B cell (primary cell): ENCODE data around the gene DPM2. TPM values are rescaled to one million over a fixed set of nuclear protein-coding genes. Genes with fewer than 3 reads are reported as not detected.

Experiments
- ATAC-seq: fragments of 200-7000 bp; cut with Tn5 transposase; one replicate; pipeline ENCODE4 v1.10.0; 2021; ENCODE audit warnings: low read depth, mild to moderate bottlenecking, moderate number of reproducible peaks, moderate library complexity
- CTCF ChIA-PET: fragments of 350-600 bp; sonication (Branson Sonifier 250); formaldehyde crosslinking; loops from one replicate; lab custom pipeline; 2021; ENCODE audit warnings: antibody characterized with exemption, inconsistent platforms; lab: Charles Lee
- POLR2A ChIA-PET: fragments of 350-600 bp; sonication (Branson Sonifier 250); formaldehyde crosslinking; loops from one replicate; lab custom pipeline; 2021; ENCODE audit warnings: antibody characterized with exemption; lab: Charles Lee
- DNase-seq: peaks from one replicate; pipeline ENCODE4 v3.0.0; 2013
- H2AFZ ChIP-seq: 2 replicates; pipeline ENCODE4 v1.6.1; 2012; ENCODE audit warnings: mild to moderate bottlenecking, low read depth, low read length; ENCODE audit not compliant: insufficient read depth, poor library complexity, severe bottlenecking
- H3K27ac ChIP-seq, 2 donors: 1 replicate in 1 of 2; 2 replicates in 1 of 2; pipeline ENCODE4 v1.5.1; 2012 to 2013; ENCODE audit warnings: low read length in 2 of 2, mild to moderate bottlenecking in 2 of 2, moderate library complexity in 1 of 2
- H3K27me3 ChIP-seq, 4 experiments: fragments of 200-600 bp in 1 of 4; sonication (generic) in 1 of 4; replicated peaks in 1 of 4; 1 replicate in 2 of 4; 2 replicates in 2 of 4; pipeline versions ENCODE4 v1.6.1 to v1.7.0; 2013 to 2016; ENCODE audit warnings: low read length in 3 of 4, mild to moderate bottlenecking in 2 of 4, mixed read lengths in 1 of 4, moderate library complexity in 1 of 4; ENCODE audit not compliant: insufficient read depth in 4 of 4, control insufficient read depth in 3 of 4; ENCODE audit errors: control extremely low read depth in 1 of 4
- H3K36me3 ChIP-seq, 2 experiments: replicated peaks in 1 of 2; 1 replicate in 1 of 2; 2 replicates in 1 of 2; pipeline versions ENCODE4 v1.6.1 to v1.7.1; 2013; ENCODE audit warnings: low read length in 1 of 2; ENCODE audit not compliant: insufficient read depth in 2 of 2, control insufficient read depth in 1 of 2; ENCODE audit errors: control extremely low read depth in 1 of 2, extremely low read depth in 1 of 2
- H3K4me1 ChIP-seq, 2 donors: fragments of 200-600 bp in 1 of 2; sonication (generic) in 1 of 2; 1 replicate in 1 of 2; 2 replicates in 1 of 2; pipeline versions ENCODE4 v1.5.1 to v1.6.1; 2013 to 2017; ENCODE audit warnings: low read length in 2 of 2; ENCODE audit not compliant: control insufficient read depth in 2 of 2, insufficient read depth in 2 of 2
- H3K4me2 ChIP-seq: replicated peaks from 2 replicates; pipeline ENCODE3; 2012; ENCODE audit warnings: mild to moderate bottlenecking, low read depth, low read length; ENCODE audit not compliant: poor library complexity, severe bottlenecking
- H3K4me3 ChIP-seq, 5 experiments: fragments of 200-600 bp in 1 of 5; sonication (generic) in 1 of 5; 1 replicate in 3 of 5; 2 replicates in 2 of 5; pipeline versions ENCODE4 v1.5.1 to v1.7.0; 2011 to 2016; ENCODE audit warnings: low read length in 4 of 5, mild to moderate bottlenecking in 4 of 5, low read depth in 2 of 5, control low read depth in 1 of 5, moderate library complexity in 1 of 5; ENCODE audit not compliant: insufficient read depth in 1 of 5; ENCODE audit errors: control extremely low read depth in 1 of 5, extremely low read depth in 1 of 5
- H3K79me2 ChIP-seq: fragments of 200-600 bp; sonication (generic); one replicate; pipeline ENCODE4 v1.6.0; 2016; ENCODE audit warnings: low read length; ENCODE audit not compliant: control insufficient read depth, insufficient read depth
- H3K9ac ChIP-seq: fragments of 200-600 bp; sonication (generic); 2 replicates; pipeline ENCODE4 v1.6.1; 2017; ENCODE audit warnings: mild to moderate bottlenecking, low read length, moderate library complexity
- H3K9me3 ChIP-seq, 3 donors: one replicate each; pipeline versions ENCODE4 v1.6.1 to v1.7.1; 2013; ENCODE audit warnings: low read length in 2 of 3; ENCODE audit not compliant: control insufficient read depth in 2 of 3, insufficient read depth in 1 of 3; ENCODE audit errors: control extremely low read depth in 1 of 3
- H4K20me1 ChIP-seq: 2 replicates; pipeline ENCODE4 v1.6.0; 2012; ENCODE audit warnings: mild to moderate bottlenecking, low read length; ENCODE audit not compliant: insufficient read depth, control insufficient read depth, poor library complexity, severe bottlenecking
- H3K27ac Mint-ChIP-seq: one replicate; pipeline ENCODE4 v1.8.0; 2021; ENCODE audit warnings: mixed read lengths
- H3K27me3 Mint-ChIP-seq: one replicate; pipeline ENCODE4 v1.8.0; 2021; ENCODE audit warnings: mixed read lengths
- H3K4me1 Mint-ChIP-seq: one replicate; pipeline ENCODE4 v1.8.0; 2021; ENCODE audit warnings: mixed read lengths
- H3K4me3 Mint-ChIP-seq: one replicate; pipeline ENCODE4 v1.8.0; 2021; ENCODE audit warnings: mixed read lengths
- H3K9me3 Mint-ChIP-seq: one replicate; pipeline ENCODE4 v1.8.0; 2022; ENCODE audit warnings: mixed read lengths; ENCODE audit not compliant: insufficient read depth
- CTCF ChIP-seq: fragments of 200-600 bp; IDR thresholded peaks from one replicate; pipeline ENCODE4 v1.8.0; 2022; ENCODE audit warnings: antibody characterized with exemption, mild to moderate bottlenecking
- EZH2 ChIP-seq: IDR thresholded peaks from 2 replicates; pipeline ENCODE4 v1.6.1; 2012; ENCODE audit warnings: borderline replicate concordance, low read depth, mild to moderate bottlenecking, moderate library complexity, low read length; ENCODE audit not compliant: insufficient read depth, poor library complexity, severe bottlenecking
- WGBS: methylation state at CpG from one replicate; pipeline ENCODE4 v1.1.5; 2013; ENCODE audit warnings: missing lambda C conversion rate; ENCODE audit not compliant: insufficient coverage; 5-methylcytosine and 5-hydroxymethylcytosine counted together
- intact Hi-C: fragments of 100-400 bp; cut with micrococcal nuclease; formaldehyde crosslinking; loops from one replicate; pipeline ENCODE4 v1.10.0; 2022
- polyA plus RNA-seq: library from polyadenylated mRNA; depleted of rRNA; stranded (reverse); fragments of >200 nt; gene quantifications from 2 replicates; pipeline ENCODE4 v1.2.3, GENCODE V29; 2012
- total RNA-seq, 2 donors: library from RNA; stranded (reverse); fragments of 120-200 nt in 1 of 2; gene quantifications; 1 replicate in 1 of 2; 2 replicates in 1 of 2; pipeline versions ENCODE4 v1.2.3 to v1.2.4, GENCODE V29; 2013 to 2022

The DPM2 gene
- total and polyA plus RNA-seq, 2 donors (not counting 1 experiment from before 2014, with no cell fraction given): 34.1 to 42.9 TPM

GRCh38 chr9:127915325-127915752 lies 22.3 kb downstream of the DPM2 start:
- Histone ChIP-seq H3K36me3 (peaks cover 0 to 37% of the 10 kb centered on the region in 2 experiments), H3K9me3 (no peaks in the 10 kb centered on the region), H3K4me3 (peak overlapping the region in 4 of 5 experiments; percentile 4 to 93 (median 27)), H3K9ac (peak overlapping the region; percentile 97), H3K4me1 (peaks cover 42 to 83% of the 10 kb centered on the region in 2 donors), H3K79me2 (peaks cover 68% of the 10 kb centered on the region), H3K27ac (peak overlapping the region; percentile 89 to 91), H2AFZ (peak overlapping the region; percentile 39), H3K4me2 (peak overlapping the region; percentile 100), H3K27me3 (no peaks in the 10 kb centered on the region), H4K20me1 (no peaks in the 10 kb centered on the region)
- ChIA-PET CTCF (interaction anchor here (0.9 to 17.3 kb wide), 6 partner anchors 11 to 180 kb away, joined by 3 to 237 read pairs (median 18); partner anchors contain the start of genes SH2D3C and TOR2A), POLR2A (interaction anchor here (0.6 to 6.4 kb wide), 8 partner anchors 14 to 271 kb away, joined by 3 to 228 read pairs (median 6); partner anchors contain the start of genes ST6GALNAC6 and TOR2A)
- Mint-ChIP-seq H3K27ac (peak overlapping the region; percentile 98), H3K27me3 (no peaks in the 10 kb centered on the region), H3K4me1 (peaks cover 74% of the 10 kb centered on the region), H3K4me3 (peak overlapping the region; percentile 94), H3K9me3 (no peaks in the 10 kb centered on the region)
- no peak for ATAC-seq
- TF ChIP-seq EZH2 (no peak), CTCF (no peak)
- intact Hi-C loops: loop anchor here (5.0 kb wide), 1 partner anchor 303 kb away; the partner anchor contains the start of gene STXBP1
- no peak for DNase-seq
- 48% methylated on average over 3 of the region's 5 CpGs for whole genome bisulfite sequencing

GRCh38 chr9:127913682-127914081 lies 24.0 kb downstream of the DPM2 start:
- ChIA-PET POLR2A (interaction anchor here (1.1 to 6.4 kb wide), 3 partner anchors 12 to 112 kb away, joined by 3 to 228 read pairs (median 6); partner anchors contain the start of gene ST6GALNAC6), CTCF (interaction anchor here (1.4 to 17.3 kb wide), 3 partner anchors 8 to 46 kb away, joined by 5 to 237 read pairs (median 81); no protein-coding TSS in a partner anchor)
- Histone ChIP-seq H3K27ac (no peak overlapping the region), H3K79me2 (peaks cover 58% of the 10 kb centered on the region), H3K27me3 (no peaks in the 10 kb centered on the region), H3K36me3 (peaks cover 0 to 49% of the 10 kb centered on the region in 2 experiments), H3K4me3 (no peak overlapping the region), H4K20me1 (no peaks in the 10 kb centered on the region), H2AFZ (no peak overlapping the region), H3K4me1 (peaks cover 37 to 74% of the 10 kb centered on the region in 2 donors), H3K4me2 (no peak overlapping the region), H3K9me3 (no peaks in the 10 kb centered on the region), H3K9ac (no peak overlapping the region)
- H3K27ac Mint-ChIP-seq: peak overlapping the region; percentile 67
- DNase-seq (peak; percentile 14), ATAC-seq (no peak)
- WGBS: 97% methylated on average over 11 of the region's 11 CpGs
- TF ChIP-seq EZH2 (no peak), CTCF (no peak)
- H3K4me3 Mint-ChIP-seq: peak overlapping the region; percentile 44
- peaks cover 68% of the 10 kb centered on the region for H3K4me1 Mint-ChIP-seq
- H3K27me3 Mint-ChIP-seq: no peaks in the 10 kb centered on the region
- H3K9me3 Mint-ChIP-seq: no peaks in the 10 kb centered on the region
- intact Hi-C loops: no loop called here
